GM23338 (cell line): ENCODE data around the gene ZBTB39. TPM values are rescaled to one million over a fixed set of nuclear protein-coding genes. Genes with fewer than 3 reads are reported as not detected.

ENCODE experiments used
- ATAC-seq: fragments of 200-7000 bp; cut with Tn5 transposase; 3 replicates; pipeline ENCODE4 v1.9.1; 2020
- DNase-seq: peaks from one replicate; pipeline ENCODE4 v3.0.0-alpha.2; 2015; ENCODE audit warnings: low spot score
- H2AFZ ChIP-seq: fragments of 200-600 bp; sonication (generic); 2 replicates; pipeline ENCODE4 v1.8.0; 2016; ENCODE audit warnings: antibody characterized with exemption, mild to moderate bottlenecking, moderate library complexity
- H3F3A ChIP-seq: fragments of 200-600 bp; sonication (generic); replicated peaks from 2 replicates; pipeline ENCODE4 v1.8.0; 2017; ENCODE audit warnings: antibody characterized with exemption, mixed run types, low read depth
- H3K27ac ChIP-seq: fragments of 200-600 bp; sonication (generic); 2 replicates; pipeline ENCODE4 v1.6.1; 2016; ENCODE audit warnings: low read depth
- H3K27me3 ChIP-seq: fragments of 200-600 bp; sonication (generic); 2 replicates; pipeline ENCODE4 v1.8.0; 2016; ENCODE audit warnings: mild to moderate bottlenecking, mixed run types, moderate library complexity; ENCODE audit not compliant: insufficient read depth
- H3K36me3 ChIP-seq: fragments of 200-600 bp; sonication (generic); 2 replicates; pipeline ENCODE4 v1.8.0; 2016; ENCODE audit warnings: mild to moderate bottlenecking; ENCODE audit not compliant: insufficient read depth
- H3K4me1 ChIP-seq: fragments of 200-600 bp; sonication (generic); 2 replicates; pipeline ENCODE4 v1.8.0; 2016; ENCODE audit warnings: mild to moderate bottlenecking, moderate library complexity; ENCODE audit not compliant: insufficient read depth
- H3K4me2 ChIP-seq: fragments of 200-600 bp; sonication (generic); 2 replicates; pipeline ENCODE4 v1.7.1; 2017; ENCODE audit warnings: mixed run types
- H3K4me3 ChIP-seq: fragments of 200-600 bp; sonication (generic); 2 replicates; pipeline ENCODE4 v1.6.1; 2016; ENCODE audit warnings: mixed run types
- H3K79me2 ChIP-seq: fragments of 200-600 bp; sonication (generic); replicated peaks from 2 replicates; pipeline ENCODE4 v1.8.0; 2017; ENCODE audit warnings: mild to moderate bottlenecking; ENCODE audit not compliant: insufficient read depth
- H3K9me2 ChIP-seq: fragments of 200-600 bp; sonication (generic); 2 replicates; pipeline ENCODE4 v1.8.0; 2017; ENCODE audit not compliant: insufficient read depth
- H4K20me1 ChIP-seq: fragments of 200-600 bp; sonication (generic); replicated peaks from 2 replicates; pipeline ENCODE4 v1.8.0; 2017; ENCODE audit warnings: mild to moderate bottlenecking; ENCODE audit not compliant: insufficient read depth
- H3K27ac Mint-ChIP-seq: 2 replicates; pipeline ENCODE4 v1.8.0; 2020; ENCODE audit warnings: inconsistent platforms, mild to moderate bottlenecking, moderate library complexity, mixed read lengths
- H3K27me3 Mint-ChIP-seq: 3 replicates; pipeline ENCODE4 v1.8.0; 2022; ENCODE audit warnings: low read depth, mild to moderate bottlenecking, moderate library complexity, mixed read lengths, inconsistent platforms; ENCODE audit not compliant: insufficient read depth, poor library complexity
- H3K36me3 Mint-ChIP-seq: 3 replicates; pipeline ENCODE4 v1.8.0; 2021; ENCODE audit warnings: low read depth, mild to moderate bottlenecking, inconsistent platforms, moderate library complexity, mixed read lengths
- H3K4me1 Mint-ChIP-seq: 3 replicates; pipeline ENCODE4 v1.8.0; 2020; ENCODE audit warnings: mild to moderate bottlenecking, inconsistent platforms, mixed read lengths
- H3K4me3 Mint-ChIP-seq: 3 replicates; pipeline ENCODE4 v1.8.0; 2021; ENCODE audit warnings: moderate library complexity, mild to moderate bottlenecking, inconsistent platforms, mixed read lengths
- H3K9me3 Mint-ChIP-seq: 3 replicates; pipeline ENCODE4 v1.8.0; 2020; ENCODE audit warnings: moderate library complexity, mild to moderate bottlenecking, inconsistent platforms, mixed read lengths
- CREB1 ChIP-seq: fragments of 250-450 bp; sonication (Bioruptor Pico); IDR thresholded peaks from 2 replicates; pipeline ENCODE4 v1.5.0; 2020; ENCODE audit warnings: low read depth, mild to moderate bottlenecking, moderate library complexity
- CTCF ChIP-seq, 2 experiments: fragments of 200-600 bp in 1 of 2; sonication (generic) in 1 of 2; conservative IDR thresholded peaks; 2 replicates each; pipeline versions ENCODE4 v1.5.1 to v1.6.1; 2016 to 2017; ENCODE audit warnings: antibody characterized with exemption in 2 of 2, low read depth in 2 of 2, mild to moderate bottlenecking in 2 of 2, moderate library complexity in 1 of 2
- ETS1 ChIP-seq: IDR thresholded peaks from 2 replicates; pipeline ENCODE4 v1.6.1; 2016; ENCODE audit warnings: antibody characterized with exemption
- EZH2 ChIP-seq: fragments of 200-600 bp; sonication (generic); IDR thresholded peaks from one replicate; pipeline ENCODE4 v1.8.0; 2017; ENCODE audit warnings: antibody characterized with exemption, mild to moderate bottlenecking, low read depth; ENCODE audit not compliant: unreplicated experiment
- EZH2phosphoT487 ChIP-seq: fragments of 200-600 bp; sonication (generic); IDR thresholded peaks from one replicate; pipeline ENCODE4 v1.8.1; 2018; ENCODE audit warnings: antibody characterized with exemption; ENCODE audit not compliant: unreplicated experiment
- JUNB ChIP-seq: IDR thresholded peaks from one replicate; pipeline ENCODE4 v1.6.1; 2016; ENCODE audit warnings: antibody characterized with exemption; ENCODE audit not compliant: unreplicated experiment
- NANOG ChIP-seq: IDR thresholded peaks from 2 replicates; pipeline ENCODE4 v1.6.1; 2016; ENCODE audit warnings: antibody characterized with exemption, borderline replicate concordance
- POLR2AphosphoS5 ChIP-seq: IDR thresholded peaks from 2 replicates; pipeline ENCODE4 v1.6.1; 2016; ENCODE audit warnings: antibody characterized with exemption, low read depth
- REST ChIP-seq: IDR thresholded peaks from one replicate; pipeline ENCODE4 v1.6.1; 2018; ENCODE audit warnings: antibody characterized with exemption; ENCODE audit not compliant: unreplicated experiment
- STAT1 ChIP-seq: IDR thresholded peaks from one replicate; pipeline ENCODE4 v1.6.1; 2016; ENCODE audit warnings: antibody characterized with exemption; ENCODE audit not compliant: unreplicated experiment
- ZNF114 ChIP-seq: fragments of 250-450 bp; sonication (Bioruptor Pico); IDR thresholded peaks from 2 replicates; pipeline ENCODE4 v1.5.0; 2020; ENCODE audit warnings: mild to moderate bottlenecking, moderate library complexity
- ZNF331 ChIP-seq: fragments of 250-450 bp; sonication (Bioruptor Pico); IDR thresholded peaks from 2 replicates; pipeline ENCODE4 v1.5.0; 2020; ENCODE audit warnings: low read depth, mild to moderate bottlenecking, moderate library complexity
- ZNF462 ChIP-seq: fragments of 250-450 bp; sonication (Bioruptor Pico); IDR thresholded peaks from 2 replicates; pipeline ENCODE4 v1.5.0; 2020; ENCODE audit warnings: mild to moderate bottlenecking, moderate library complexity
- polyA plus RNA-seq: library from polyadenylated mRNA; unstranded; fragments of >200 nt; fragmentation: Nextera tagmentation; extraction: Ambion mirVana; gene quantifications from 2 replicates; pipeline ENCODE4 v1.2.1, GENCODE V29; 2016
- total RNA-seq: library from RNA; depleted of rRNA; stranded (reverse); fragments of >200 nt; shearing (Covaris generic); gene quantifications from 2 replicates; pipeline ENCODE4 v1.2.3, GENCODE V29; 2014

Gene ZBTB39
- total and polyA plus RNA-seq, 2 experiments from 2014 or later = 6.6 to 26.7 TPM

- Histone ChIP-seq H3K4me3 (no peak overlapping the region), H3K4me2 (no peak overlapping the region), H3K9me2 (no peaks in the 10 kb centered on the region), H3K36me3 (no peaks in the 10 kb centered on the region), H3K27me3 (no peaks in the 10 kb centered on the region), H4K20me1 (no peaks in the 10 kb centered on the region; the same call in 1 of the 2 replicates), H3K27ac (no peak overlapping the region), H3F3A (no peaks in the 10 kb centered on the region), H2AFZ (no peak overlapping the region), H3K4me1 (peaks cover 10% of the 10 kb centered on the region), H3K79me2 (no peaks in the 10 kb centered on the region)
- DNase-seq = no peak
- ATAC-seq = no peak
- H3K4me1 Mint-ChIP-seq = peaks cover 18% of the 10 kb centered on the region
- H3K9me3 Mint-ChIP-seq = no peaks in the 10 kb centered on the region
- H3K27ac Mint-ChIP-seq = no peak overlapping the region
- TF ChIP-seq CTCF (conservative IDR thresholded peaks at IDR 0.05; ENCODE audit: low read depth in 2 of 2) (no peak), EZH2 (no peak), ETS1 (no peak), NANOG (no peak), JUNB (no peak), ZNF462 (CRISPR knock-in tag) (no peak), ZNF331 (CRISPR knock-in tag) (no peak), EZH2phosphoT487 (no peak), CREB1 (CRISPR knock-in tag) (no peak), ZNF114 (CRISPR knock-in tag) (no peak), STAT1 (no peak), POLR2AphosphoS5 (no peak), REST (no peak)
- no peak overlapping the region for H3K4me3 Mint-ChIP-seq
- H3K27me3 Mint-ChIP-seq = peaks cover 8% of the 10 kb centered on the region
- peaks cover 4% of the 10 kb centered on the region; the same call in 1 of the 3 replicates for H3K36me3 Mint-ChIP-seq
Observed at GRCh38 chr12:56991319-56992246, 14.8 kb downstream of the ZBTB39 start.
